Type B pancreatic cell (in vitro differentiated cells): ENCODE results near the gene GREB1L. TPM values are rescaled to one million over a fixed set of nuclear protein-coding genes. Genes with fewer than 3 reads are reported as not detected.
A peak's percentile ranks its signal among the peaks of the same experiment; 100 is the strongest.

ENCODE experiments used
- DNase-seq: peaks from one replicate; pipeline ENCODE4 v3.0.0; 2021; ENCODE audit warnings: mixed read lengths; ENCODE audit not compliant: unreplicated experiment; ENCODE audit errors: extremely low spot score
- H3K27ac Mint-ChIP-seq: 2 replicates; pipeline ENCODE4 v1.8.0; 2021; ENCODE audit warnings: mild to moderate bottlenecking, mixed read lengths
- H3K27me3 Mint-ChIP-seq: 2 replicates; pipeline ENCODE4 v1.8.0; 2021; ENCODE audit warnings: mixed read lengths
- H3K36me3 Mint-ChIP-seq: 2 replicates; pipeline ENCODE4 v1.8.0; 2021; ENCODE audit warnings: mixed read lengths
- H3K4me1 Mint-ChIP-seq: one replicate; pipeline ENCODE4 v1.8.0; 2021; ENCODE audit warnings: mixed read lengths; ENCODE audit not compliant: unreplicated experiment
- H3K4me3 Mint-ChIP-seq: 2 replicates; pipeline ENCODE4 v1.8.0; 2021; ENCODE audit warnings: mild to moderate bottlenecking, mixed read lengths
- H3K9me3 Mint-ChIP-seq: 2 replicates; pipeline ENCODE4 v1.8.0; 2021; ENCODE audit warnings: mixed read lengths
- CTCF ChIP-seq: fragments of 200-600 bp; sonication (generic); conservative IDR thresholded peaks from 2 replicates; pipeline ENCODE4 v1.5.0; 2021; ENCODE audit warnings: antibody characterized with exemption, mild to moderate bottlenecking
- total RNA-seq: library from RNA; stranded (reverse); gene quantifications from 2 replicates; pipeline ENCODE4 v1.2.1, GENCODE V29; 2021; ENCODE audit warnings: low replicate concordance

Gene GREB1L
- total RNA-seq, 1 donor from 2014 or later: 6.5 TPM

GRCh38 chr18:21496277-21496835, 254.3 kb downstream of the GREB1L start:
- H3K9me3 Mint-ChIP-seq: no peaks in the 10 kb centered on the region
- H3K27ac Mint-ChIP-seq: no peak overlapping the region
- no peaks in the 10 kb centered on the region for H3K36me3 Mint-ChIP-seq
- no peak for TF ChIP-seq CTCF
- H3K27me3 Mint-ChIP-seq: no peaks in the 10 kb centered on the region
- peaks cover 10% of the 10 kb centered on the region for H3K4me1 Mint-ChIP-seq
- no peak for DNase-seq
- H3K4me3 Mint-ChIP-seq: no peak overlapping the region

- no peaks in the 10 kb centered on the region for H3K27me3 Mint-ChIP-seq
- DNase-seq: no peak
- H3K9me3 Mint-ChIP-seq: no peaks in the 10 kb centered on the region
- no peaks in the 10 kb centered on the region for H3K36me3 Mint-ChIP-seq
- H3K4me1 Mint-ChIP-seq: peaks cover 10% of the 10 kb centered on the region
- no peak overlapping the region for H3K4me3 Mint-ChIP-seq
- no peak for TF ChIP-seq CTCF
- no peak overlapping the region for H3K27ac Mint-ChIP-seq
Measured at GRCh38 chr18:21499997-21500396, 258.0 kb downstream of the GREB1L start.

GRCh38 chr18:21502661-21503060, 260.6 kb downstream of the GREB1L start:
- Mint-ChIP-seq H3K4me1 (peaks cover 8% of the 10 kb centered on the region), H3K4me3 (no peak overlapping the region), H3K9me3 (no peaks in the 10 kb centered on the region), H3K27me3 (no peaks in the 10 kb centered on the region), H3K36me3 (no peaks in the 10 kb centered on the region), H3K27ac (no peak overlapping the region)
- DNase-seq: no peak
- no peak for TF ChIP-seq CTCF

- no peak overlapping the region for H3K4me3 Mint-ChIP-seq
- no peak for DNase-seq
- peaks cover 18% of the 10 kb centered on the region for H3K36me3 Mint-ChIP-seq
- peaks cover 8% of the 10 kb centered on the region for H3K4me1 Mint-ChIP-seq
- no peak for TF ChIP-seq CTCF
- H3K27ac Mint-ChIP-seq: no peak overlapping the region
- H3K27me3 Mint-ChIP-seq: no peaks in the 10 kb centered on the region
- H3K9me3 Mint-ChIP-seq: no peaks in the 10 kb centered on the region
Measured at GRCh38 chr18:21507913-21508701, 266.1 kb downstream of the GREB1L start.

- Mint-ChIP-seq H3K9me3 (no peaks in the 10 kb centered on the region), H3K27me3 (no peaks in the 10 kb centered on the region), H3K36me3 (peaks cover 25% of the 10 kb centered on the region), H3K4me3 (no peak overlapping the region), H3K4me1 (peaks cover 8% of the 10 kb centered on the region), H3K27ac (no peak overlapping the region)
- TF ChIP-seq CTCF: peak; percentile 29
- DNase-seq: no peak
Measured at GRCh38 chr18:21509062-21509461, 267.0 kb downstream of the GREB1L start.
